Bronchial epithelial cell (primary cell): ENCODE measurements around the gene MC1R. TPM values are rescaled to one million over a fixed set of nuclear protein-coding genes. Genes with fewer than 3 reads are reported as not detected.

ENCODE experiments used
- DNase-seq: peaks from one replicate; pipeline ENCODE4 v3.0.0-alpha.2; 2010; ENCODE audit warnings: low read depth
- FAIRE-seq: peaks from 2 replicates; lab custom pipeline; 2011; peaks lifted over from hg19 to GRCh38; lab: Jason Lieb, UNC
- H3K27me3 ChIP-seq: 2 replicates; pipeline ENCODE4 v1.5.1; 2011; ENCODE audit warnings: low read length; ENCODE audit not compliant: control insufficient read depth, insufficient read depth
- H3K36me3 ChIP-seq: 2 replicates; pipeline ENCODE4 v1.5.1; 2011; ENCODE audit warnings: low read length; ENCODE audit not compliant: control insufficient read depth, insufficient read depth
- H3K4me3 ChIP-seq: 2 replicates; pipeline ENCODE4 v1.5.1; 2011; ENCODE audit warnings: mild to moderate bottlenecking, low read depth, low read length, control low read depth
- total RNA-seq: library from RNA; depleted of rRNA; stranded (reverse); fragments of >200 nt; gene quantifications from 2 replicates; pipeline ENCODE4 v1.2.1, GENCODE V29; 2014
- TF ChIP-seq, protein P1 (sequence below): IDR thresholded peaks from 2 replicates; pipeline ENCODE4 v1.5.1; 2011; ENCODE audit warnings: mild to moderate bottlenecking, moderate library complexity, low read length, control low read depth, inconsistent platforms; ENCODE audit not compliant: insufficient read depth, severe bottlenecking

MC1R gene
- total RNA-seq, 1 donor from 2014 or later: 1.6 TPM

DNA sequence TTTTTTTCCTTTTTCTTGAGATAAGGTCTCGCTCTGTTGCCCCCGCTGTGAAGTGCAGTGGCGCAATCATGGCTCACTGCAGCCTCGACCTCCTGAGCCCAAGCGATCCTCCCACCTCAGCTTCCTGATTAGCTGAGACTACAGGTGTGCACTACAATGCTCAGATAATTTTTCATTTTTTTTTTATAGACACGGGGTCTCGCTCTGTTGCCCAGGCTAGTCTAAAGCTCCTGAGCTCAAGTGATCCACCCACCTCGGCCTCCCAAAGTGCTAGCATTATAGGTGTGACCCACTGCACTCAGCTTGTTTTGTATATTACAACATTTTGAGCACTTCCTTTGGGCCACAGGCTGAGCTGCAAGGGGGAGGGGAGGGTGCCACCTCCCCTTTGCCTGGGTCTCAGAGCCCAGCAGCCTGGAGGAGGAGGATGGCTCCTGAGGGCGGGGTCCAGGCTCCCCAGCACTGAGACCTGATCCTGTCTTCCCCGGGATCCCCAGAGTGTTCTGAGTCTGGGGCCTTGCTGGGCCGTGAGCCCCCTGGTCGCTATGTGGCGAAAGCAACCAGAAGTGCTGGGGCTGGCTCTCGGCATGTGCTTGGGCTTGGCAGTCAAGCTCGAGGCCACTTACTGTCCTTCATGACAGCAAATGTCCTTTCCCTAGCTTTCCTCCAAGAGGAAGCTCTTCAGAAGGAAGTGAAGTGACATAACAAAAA is 38.0 kb downstream of the MC1R start:
- no peaks in the 10 kb centered on the region for H3K27me3 ChIP-seq
- FAIRE-seq: no peak
- peaks cover 30% of the 10 kb centered on the region for H3K36me3 ChIP-seq
- TF ChIP-seq, protein P1, sequence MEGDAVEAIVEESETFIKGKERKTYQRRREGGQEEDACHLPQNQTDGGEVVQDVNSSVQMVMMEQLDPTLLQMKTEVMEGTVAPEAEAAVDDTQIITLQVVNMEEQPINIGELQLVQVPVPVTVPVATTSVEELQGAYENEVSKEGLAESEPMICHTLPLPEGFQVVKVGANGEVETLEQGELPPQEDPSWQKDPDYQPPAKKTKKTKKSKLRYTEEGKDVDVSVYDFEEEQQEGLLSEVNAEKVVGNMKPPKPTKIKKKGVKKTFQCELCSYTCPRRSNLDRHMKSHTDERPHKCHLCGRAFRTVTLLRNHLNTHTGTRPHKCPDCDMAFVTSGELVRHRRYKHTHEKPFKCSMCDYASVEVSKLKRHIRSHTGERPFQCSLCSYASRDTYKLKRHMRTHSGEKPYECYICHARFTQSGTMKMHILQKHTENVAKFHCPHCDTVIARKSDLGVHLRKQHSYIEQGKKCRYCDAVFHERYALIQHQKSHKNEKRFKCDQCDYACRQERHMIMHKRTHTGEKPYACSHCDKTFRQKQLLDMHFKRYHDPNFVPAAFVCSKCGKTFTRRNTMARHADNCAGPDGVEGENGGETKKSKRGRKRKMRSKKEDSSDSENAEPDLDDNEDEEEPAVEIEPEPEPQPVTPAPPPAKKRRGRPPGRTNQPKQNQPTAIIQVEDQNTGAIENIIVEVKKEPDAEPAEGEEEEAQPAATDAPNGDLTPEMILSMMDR: no peak
- DNase-seq: no peak
- no peak overlapping the region for H3K4me3 ChIP-seq

DNA sequence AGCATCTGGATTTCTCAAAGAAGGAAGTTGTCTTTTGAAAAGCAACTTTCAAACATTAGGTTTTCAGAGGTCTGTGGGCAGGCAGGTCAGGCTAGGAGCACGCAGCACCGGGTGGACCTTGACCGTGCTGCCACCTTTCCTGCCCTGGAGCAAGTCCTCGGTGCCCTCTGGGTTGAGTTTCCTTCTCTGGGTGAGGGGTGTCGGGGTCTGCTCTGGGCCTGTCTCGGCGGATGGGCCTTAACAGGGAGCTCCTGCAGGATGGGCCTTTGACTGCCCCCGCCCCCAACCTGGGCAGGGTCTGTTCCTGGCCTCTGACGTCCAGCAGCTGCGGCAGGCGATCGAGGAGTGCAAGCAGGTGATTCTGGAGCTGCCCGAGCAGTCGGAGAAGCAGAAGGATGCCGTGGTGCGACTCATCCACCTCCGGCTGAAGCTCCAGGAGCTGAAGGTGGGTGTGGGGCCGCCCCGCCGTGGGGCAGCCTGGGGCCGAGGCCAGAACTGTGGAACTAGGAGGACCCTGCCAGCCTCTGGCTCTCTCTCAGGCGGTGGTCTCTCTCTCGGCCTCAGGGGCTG is 38.6 kb downstream of the MC1R start:
- H3K4me3 ChIP-seq: no peak overlapping the region

DNA sequence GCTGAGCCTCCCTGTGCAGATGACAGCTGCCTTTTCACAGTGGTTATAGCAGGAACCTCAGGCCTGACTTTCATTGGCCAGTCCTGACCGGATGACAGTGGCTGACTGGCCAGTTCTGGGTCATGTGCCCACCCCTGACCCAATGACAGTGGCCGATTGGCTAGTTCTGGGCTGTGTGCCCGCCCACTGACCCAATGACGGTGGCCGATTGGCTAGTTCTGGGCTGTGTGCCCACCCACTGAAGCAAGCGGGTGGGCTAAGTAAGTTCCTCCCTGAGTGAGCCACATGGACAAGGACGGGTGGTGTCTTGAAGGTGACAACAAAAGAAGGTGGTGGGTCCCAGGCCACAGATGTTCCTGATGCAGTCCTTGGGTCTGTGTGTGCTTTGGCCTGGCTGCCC is 39.4 kb downstream of the MC1R start:
- Histone ChIP-seq H3K4me3 (no peak overlapping the region), H3K36me3 (peaks cover 27% of the 10 kb centered on the region), H3K27me3 (no peaks in the 10 kb centered on the region)
- FAIRE-seq: no peak
- DNase-seq: peak; percentile 6
- TF ChIP-seq, protein P1: no peak

More for the DNA sequence above, 38.6 kb downstream of the MC1R start:
- TF ChIP-seq, protein P1: no peak
- H3K27me3 ChIP-seq: no peaks in the 10 kb centered on the region
- peaks cover 29% of the 10 kb centered on the region for H3K36me3 ChIP-seq
- FAIRE-seq (peak; percentile 32), DNase-seq (no peak)

DNA sequence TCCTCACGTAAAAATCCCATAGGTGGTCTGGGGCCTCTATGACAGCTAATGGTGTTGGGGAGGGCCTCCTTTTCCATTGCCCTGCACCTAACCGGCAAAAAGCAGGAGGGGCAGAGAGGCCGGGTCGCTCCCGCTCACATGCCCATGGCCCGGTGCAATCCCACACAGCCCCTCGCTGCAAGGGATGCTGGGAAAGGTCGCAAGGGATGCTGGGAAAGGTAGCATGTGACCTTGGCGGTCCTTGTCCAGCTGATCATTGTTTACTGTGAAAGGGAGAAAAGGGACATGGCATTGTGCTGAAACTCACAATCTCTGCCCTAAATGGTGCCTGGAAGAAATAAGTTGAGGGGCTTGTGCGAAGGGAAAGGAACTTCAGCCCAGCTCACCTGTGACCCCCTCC is 39.9 kb downstream of the MC1R start:
- Histone ChIP-seq H3K4me3 (no peak overlapping the region), H3K27me3 (no peaks in the 10 kb centered on the region), H3K36me3 (peaks cover 27% of the 10 kb centered on the region)
- FAIRE-seq: no peak
- TF ChIP-seq, protein P1: no peak
- DNase-seq: no peak

DNA sequence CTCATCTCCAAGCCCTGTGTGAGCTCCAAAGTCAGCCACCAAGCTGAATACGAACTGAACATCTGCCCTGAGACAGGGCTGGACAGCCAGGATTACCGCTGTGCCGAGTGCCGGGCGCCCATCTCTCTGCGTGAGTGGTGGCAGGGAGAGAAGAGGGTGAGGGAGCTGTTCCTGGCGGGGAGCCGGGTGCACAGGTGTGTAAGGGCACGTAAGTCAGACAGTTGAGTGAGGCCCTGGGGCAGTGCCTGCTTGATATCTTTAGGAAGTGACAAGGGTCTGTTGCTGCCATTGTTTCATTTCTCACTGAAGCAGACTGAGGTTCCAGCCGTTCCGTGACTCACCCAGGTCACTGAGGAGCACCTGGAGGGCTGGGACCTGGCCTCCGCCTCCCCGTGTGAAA is 42.3 kb downstream of the MC1R start:
- no peak overlapping the region for H3K4me3 ChIP-seq
- DNase-seq: no peak
- H3K36me3 ChIP-seq: peaks cover 17% of the 10 kb centered on the region
- FAIRE-seq: no peak
- TF ChIP-seq, protein P1: no peak
- no peaks in the 10 kb centered on the region for H3K27me3 ChIP-seq
